Hepatocyte (in vitro differentiated cells): ENCODE results near the gene CPN2. TPM values are rescaled to one million over a fixed set of nuclear protein-coding genes. Genes with fewer than 3 reads are reported as not detected.

Experiments used
- DNase-seq: peaks from one replicate; pipeline ENCODE4 v3.0.0-alpha.2; 2016; ENCODE audit warnings: low spot score
- H2AFZ ChIP-seq: fragments of 200-600 bp; sonication (generic); 2 replicates; pipeline ENCODE4 v1.6.0; 2016; ENCODE audit warnings: antibody characterized with exemption, mild to moderate bottlenecking
- H3K27ac ChIP-seq: fragments of 200-600 bp; sonication (generic); 2 replicates; pipeline ENCODE4 v1.5.1; 2016; ENCODE audit warnings: mild to moderate bottlenecking
- H3K27me3 ChIP-seq: fragments of 200-600 bp; sonication (generic); 2 replicates; pipeline ENCODE4 v1.6.1; 2016
- H3K36me3 ChIP-seq: fragments of 200-600 bp; sonication (generic); replicated peaks from 2 replicates; pipeline ENCODE4 v1.5.1; 2016; ENCODE audit warnings: low read depth; ENCODE audit not compliant: insufficient read depth
- H3K4me1 ChIP-seq: fragments of 200-600 bp; sonication (generic); 2 replicates; pipeline ENCODE4 v1.5.1; 2016; ENCODE audit warnings: mild to moderate bottlenecking, moderate library complexity; ENCODE audit not compliant: insufficient read depth
- H3K4me2 ChIP-seq: fragments of 200-600 bp; sonication (generic); 2 replicates; pipeline ENCODE4 v1.6.0; 2016
- H3K4me3 ChIP-seq: fragments of 200-600 bp; sonication (generic); 2 replicates; pipeline ENCODE4 v1.5.1; 2016; ENCODE audit warnings: mild to moderate bottlenecking
- H3K79me2 ChIP-seq: fragments of 200-600 bp; sonication (generic); 2 replicates; pipeline ENCODE4 v1.6.0; 2017; ENCODE audit warnings: mild to moderate bottlenecking
- H3K9me2 ChIP-seq: fragments of 200-600 bp; sonication (generic); replicated peaks from 2 replicates; pipeline ENCODE4 v1.6.0; 2017; ENCODE audit warnings: mild to moderate bottlenecking; ENCODE audit not compliant: insufficient read depth
- H3K9me3 ChIP-seq: fragments of 200-600 bp; sonication (generic); 2 replicates; pipeline ENCODE4 v1.5.1; 2016; ENCODE audit warnings: low read depth, mild to moderate bottlenecking
- H4K20me1 ChIP-seq: fragments of 200-600 bp; sonication (generic); 2 replicates; pipeline ENCODE4 v1.6.0; 2016; ENCODE audit warnings: mild to moderate bottlenecking; ENCODE audit not compliant: insufficient read depth, poor library complexity, severe bottlenecking
- CTCF ChIP-seq: fragments of 200-600 bp; sonication (generic); IDR thresholded peaks from 2 replicates; pipeline ENCODE4 v1.5.1; 2016; ENCODE audit warnings: antibody characterized with exemption, mild to moderate bottlenecking; ENCODE audit not compliant: poor library complexity
- EZH2 ChIP-seq: fragments of 200-600 bp; sonication (generic); IDR thresholded peaks from 2 replicates; pipeline ENCODE4 v1.6.1; 2016; ENCODE audit warnings: antibody characterized with exemption, mild to moderate bottlenecking, borderline replicate concordance
- EZH2phosphoT487 ChIP-seq: fragments of 200-600 bp; sonication (generic); IDR thresholded peaks from one replicate; pipeline ENCODE4 v1.6.1; 2018; ENCODE audit warnings: antibody characterized with exemption, mild to moderate bottlenecking, low read depth, moderate library complexity; ENCODE audit not compliant: unreplicated experiment, severe bottlenecking
- WGBS: methylation state at CpG from one replicate; pipeline ENCODE4 v1.1.6; 2016; ENCODE audit warnings: low lambda C conversion rate; ENCODE audit errors: missing lambda C conversion rate; 5-methylcytosine and 5-hydroxymethylcytosine counted together
- polyA plus RNA-seq: library from polyadenylated mRNA; unstranded; fragments of >200 nt; fragmentation: Nextera tagmentation; extraction: Ambion mirVana; gene quantifications from 2 replicates; pipeline ENCODE4 v1.2.1, GENCODE V29; 2016
- total RNA-seq: library from RNA; depleted of rRNA; stranded (reverse); fragments of >200 nt; gene quantifications from 2 replicates; pipeline ENCODE4 v1.2.3, GENCODE V29; 2014

CPN2 gene
- total and polyA plus RNA-seq, 2 experiments from 2014 or later = 3.3 to 4.6 TPM

- WGBS = 34% methylated on average over 26 of the region's 26 CpGs
- Histone ChIP-seq H3K27me3 (peaks cover 10% of the 10 kb centered on the region), H3K27ac (peak overlapping the region; percentile 89), H3K4me1 (peaks cover 20% of the 10 kb centered on the region), H3K9me2 (no peaks in the 10 kb centered on the region), H3K4me2 (peak overlapping the region; percentile 73), H3K9me3 (no peaks in the 10 kb centered on the region), H3K79me2 (no peaks in the 10 kb centered on the region), H3K4me3 (no peak overlapping the region), H2AFZ (peak overlapping the region; percentile 22), H3K36me3 (no peaks in the 10 kb centered on the region), H4K20me1 (no peaks in the 10 kb centered on the region)
- TF ChIP-seq EZH2phosphoT487 (no peak), EZH2 (no peak), CTCF (no peak)
- DNase-seq = peak; percentile 64
Measured at GRCh38 chr3:194395778-194396538, 44.8 kb upstream of the CPN2 start.

GRCh38 chr3:194395212-194395611, 44.1 kb upstream of the CPN2 start:
- H3K27ac ChIP-seq = peak overlapping the region; percentile 89
- H3K9me3 ChIP-seq = no peaks in the 10 kb centered on the region
- peaks cover 10% of the 10 kb centered on the region for H3K27me3 ChIP-seq
- no peaks in the 10 kb centered on the region for H3K36me3 ChIP-seq
- no peaks in the 10 kb centered on the region for H3K79me2 ChIP-seq
- peak overlapping the region; percentile 22 for H2AFZ ChIP-seq
- no peaks in the 10 kb centered on the region for H3K9me2 ChIP-seq
- H3K4me3 ChIP-seq = no peak overlapping the region
- 63% methylated on average over 5 of the region's 5 CpGs for WGBS
- peak; percentile 79 for DNase-seq
- H4K20me1 ChIP-seq = no peaks in the 10 kb centered on the region
- peak overlapping the region; percentile 73 for H3K4me2 ChIP-seq
- TF ChIP-seq CTCF = no peak
- TF ChIP-seq EZH2 = no peak
- TF ChIP-seq EZH2phosphoT487 = no peak
- peaks cover 20% of the 10 kb centered on the region for H3K4me1 ChIP-seq

GRCh38 chr3:194392576-194392975, 41.4 kb upstream of the CPN2 start:
- no peaks in the 10 kb centered on the region for H4K20me1 ChIP-seq
- no peaks in the 10 kb centered on the region for H3K36me3 ChIP-seq
- H3K4me2 ChIP-seq = no peak overlapping the region
- H3K4me1 ChIP-seq = peaks cover 20% of the 10 kb centered on the region
- H3K27ac ChIP-seq = no peak overlapping the region
- WGBS = 88% methylated on average over 7 of the region's 7 CpGs
- no peaks in the 10 kb centered on the region for H3K9me3 ChIP-seq
- DNase-seq = no peak
- H2AFZ ChIP-seq = no peak overlapping the region
- no peak overlapping the region for H3K4me3 ChIP-seq
- peaks cover 3% of the 10 kb centered on the region for H3K27me3 ChIP-seq
- TF ChIP-seq EZH2phosphoT487 = no peak
- TF ChIP-seq EZH2 = no peak
- TF ChIP-seq CTCF = no peak
- no peaks in the 10 kb centered on the region for H3K9me2 ChIP-seq
- H3K79me2 ChIP-seq = no peaks in the 10 kb centered on the region
